DMS153 (cell line): ENCODE results near the gene ZNF680.
"Not testable (repeated sequence)": the region's sequence is repeated elsewhere in the genome, so short reads cannot be mapped to it uniquely, and the experiment has no call there.

ENCODE experiments used
- DNase-seq: peaks from one replicate; lab custom pipeline; 2025; lab: John Stamatoyannopoulos, UW

The ZNF680 gene

DNA sequence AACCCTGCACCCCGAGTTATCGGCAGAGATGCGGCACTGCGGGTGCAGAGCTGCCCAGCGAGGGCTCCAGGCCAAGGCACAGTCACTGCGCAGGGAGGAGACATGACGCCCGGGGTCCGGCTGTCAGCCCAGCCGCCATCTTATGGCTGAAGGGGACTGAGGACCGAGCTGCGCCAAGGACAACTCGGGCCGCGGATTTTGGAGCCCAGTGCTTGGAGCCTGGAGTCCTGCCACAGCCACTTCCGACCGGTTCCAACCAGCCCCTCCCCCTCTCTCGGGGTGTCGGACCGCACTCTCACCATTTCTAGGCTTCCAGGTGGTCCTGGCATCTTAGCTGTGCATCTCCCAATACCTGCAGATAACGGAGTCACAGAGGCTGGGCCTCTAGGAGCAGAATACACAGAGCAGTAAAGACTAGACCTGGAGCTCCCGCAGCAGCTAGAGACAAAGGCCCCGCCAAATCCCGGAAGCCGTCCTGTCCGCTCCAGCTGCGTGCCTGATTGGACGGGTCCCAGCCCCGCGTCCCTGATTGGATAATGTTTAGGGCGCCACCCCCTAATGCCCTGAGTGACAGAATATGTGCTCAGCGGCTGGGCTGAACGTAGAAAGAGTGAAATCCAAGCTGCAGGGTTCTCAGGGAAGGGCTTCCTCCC, at the start of gene ZNF680:
Gene ZNF680, minus strand, starts transcription at position 446 of the 653 bp plus-strand sequence. Its CDS starts 117 bp downstream, at position 329.
- peak; percentile 96 for DNase-seq

DNA sequence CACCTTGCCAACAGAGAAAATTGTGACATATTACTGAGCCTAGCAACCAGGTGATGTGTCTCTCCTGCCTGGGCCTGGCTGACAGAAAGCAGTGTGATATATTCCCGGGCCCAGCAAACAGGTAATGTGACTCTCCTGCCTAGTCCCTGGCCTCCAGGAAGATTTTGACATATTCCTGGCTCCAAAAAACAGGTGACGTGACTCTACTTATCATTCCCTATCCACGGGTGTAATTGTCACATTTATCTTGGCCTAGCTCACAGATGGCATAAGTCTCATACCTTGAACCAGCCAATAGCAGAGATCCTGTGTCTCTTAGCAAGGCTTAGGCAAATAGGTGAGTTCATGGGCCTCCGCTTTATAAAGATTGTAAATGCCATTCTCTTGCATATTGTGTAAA, 49.6 kb upstream of the ZNF680 start:
- no peak for DNase-seq

DNA sequence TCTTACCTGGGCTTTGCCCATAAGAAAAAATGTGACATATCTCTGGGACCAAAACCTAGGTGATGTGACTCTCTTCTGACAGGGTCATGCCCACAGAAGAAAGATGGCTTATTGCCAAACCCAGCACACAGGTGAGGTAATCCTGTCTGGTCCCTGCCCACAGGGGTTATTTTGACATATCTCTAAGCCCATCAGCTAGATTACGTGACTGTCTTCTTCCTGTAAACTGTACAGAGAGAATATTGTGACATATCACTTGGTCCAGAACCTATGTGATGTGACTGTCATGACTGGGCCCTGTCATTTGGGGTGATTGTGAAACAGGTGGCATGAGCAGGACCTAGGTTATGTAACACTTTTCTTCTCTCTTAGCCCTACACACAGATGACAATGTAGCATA, 48.8 kb upstream of the ZNF680 start:
- no peak for DNase-seq

DNA sequence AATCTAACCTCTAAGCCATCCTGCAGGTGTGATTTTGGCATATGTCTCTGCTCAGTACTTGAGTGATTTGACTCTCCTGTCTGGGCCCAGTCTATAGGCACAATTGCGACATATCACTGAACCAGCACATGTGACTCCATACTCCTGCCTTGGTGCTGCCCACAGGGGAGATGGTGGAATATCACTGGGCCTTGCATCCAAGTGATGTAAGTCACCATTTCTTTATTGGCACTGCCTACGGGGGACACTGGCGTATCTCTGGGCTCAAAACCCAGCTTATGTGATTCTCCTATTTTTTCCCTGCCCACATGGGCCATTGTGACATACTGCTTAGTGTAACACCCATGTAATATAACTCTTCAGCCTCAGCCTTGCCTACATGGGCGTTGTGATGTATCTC, 48.1 kb upstream of the ZNF680 start:
- DNase-seq = no peak

DNA sequence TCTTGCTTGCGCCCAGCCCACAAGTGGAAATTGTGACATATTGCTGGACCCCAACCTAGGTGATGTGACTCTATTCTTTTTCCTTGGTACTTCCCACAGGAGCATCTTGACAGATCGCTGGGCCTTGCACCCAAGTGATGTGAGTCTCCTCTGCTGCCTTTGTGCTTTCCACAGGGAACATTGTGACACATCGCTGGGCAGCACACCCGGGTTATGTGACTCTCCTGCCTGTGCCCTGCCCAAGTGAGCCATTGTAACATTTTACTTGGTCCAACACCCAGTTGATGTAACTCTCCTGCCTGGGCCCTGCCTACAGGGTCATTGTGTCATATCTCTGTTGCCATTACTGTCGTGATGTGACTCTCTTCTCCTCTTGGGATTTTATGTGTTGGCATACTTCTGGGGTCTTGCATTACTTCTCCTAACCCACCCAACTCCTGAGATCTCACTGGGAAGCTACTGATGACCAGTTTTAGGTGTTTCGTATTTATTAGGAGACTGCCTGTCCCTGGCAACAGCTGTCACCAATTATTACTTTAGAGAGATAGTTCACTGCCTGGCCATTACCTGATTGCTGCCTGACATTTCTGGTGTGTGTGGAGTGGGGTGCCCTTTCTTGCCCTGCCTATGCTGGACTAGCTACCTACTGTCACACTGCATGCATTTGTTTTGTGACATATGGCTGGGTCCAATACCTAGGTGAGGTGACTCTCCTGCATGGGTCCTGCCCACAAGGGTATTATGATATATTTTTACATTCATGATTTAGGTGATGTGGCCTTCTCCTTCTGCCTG, 45.4 kb upstream of the ZNF680 start:
- no peak for DNase-seq

DNA sequence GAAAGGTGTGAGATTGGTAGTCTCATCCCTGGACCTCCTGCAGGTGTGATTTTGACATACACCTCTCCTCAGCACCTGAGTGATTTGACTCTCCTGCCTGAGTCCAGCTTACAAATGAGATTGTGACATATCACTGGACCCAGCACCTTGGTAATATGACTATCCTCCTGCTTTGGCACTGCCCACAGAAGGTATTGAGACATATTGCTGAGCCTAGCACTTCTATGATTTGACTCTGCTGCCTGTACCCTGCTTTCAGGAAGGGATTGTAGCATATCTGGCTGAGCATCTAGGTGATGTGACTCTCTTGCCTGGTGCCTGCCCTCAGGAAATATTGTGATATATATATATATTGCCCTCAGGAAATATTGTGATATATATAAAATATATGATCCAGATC, 43.5 kb upstream of the ZNF680 start:
- DNase-seq = no peak

DNA sequence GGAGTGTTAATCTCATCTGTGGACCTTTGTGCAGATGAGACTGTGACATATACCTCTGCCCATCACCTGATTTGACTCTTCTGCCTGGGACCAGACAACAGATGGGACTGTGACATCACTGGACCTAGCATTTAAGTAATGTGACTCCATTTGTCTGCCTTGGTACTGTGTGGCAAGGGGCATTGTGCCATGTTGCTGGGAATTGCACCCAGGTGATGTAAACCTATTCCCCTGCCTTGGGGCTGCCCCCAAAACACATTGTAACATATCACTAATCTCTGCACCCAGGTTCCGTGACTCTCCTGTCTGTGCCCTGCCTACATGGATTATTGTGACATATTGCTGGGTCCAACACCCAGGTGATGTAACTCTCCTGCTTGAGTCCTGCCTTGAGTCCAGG, 40.4 kb upstream of the ZNF680 start:
- no peak for DNase-seq

DNA sequence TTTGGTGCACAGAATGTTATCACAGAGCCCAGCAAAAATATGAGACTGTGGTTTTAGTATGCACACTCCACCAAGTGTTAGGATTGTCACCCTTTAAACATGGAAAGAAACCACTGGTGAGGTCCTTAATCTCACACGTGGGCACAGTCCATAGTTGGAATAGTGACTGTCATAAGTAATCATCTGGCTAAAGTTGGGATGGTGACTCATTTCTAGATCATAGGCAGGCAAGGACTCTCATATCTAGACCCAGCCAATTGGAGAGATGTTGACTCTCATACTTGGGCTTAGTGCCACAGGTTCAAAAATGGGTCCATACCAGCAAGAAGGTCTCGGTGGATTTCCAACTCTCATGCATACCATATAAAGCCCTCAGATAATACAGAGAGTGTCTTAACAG, 39.6 kb upstream of the ZNF680 start:
- DNase-seq = no peak

DNA sequence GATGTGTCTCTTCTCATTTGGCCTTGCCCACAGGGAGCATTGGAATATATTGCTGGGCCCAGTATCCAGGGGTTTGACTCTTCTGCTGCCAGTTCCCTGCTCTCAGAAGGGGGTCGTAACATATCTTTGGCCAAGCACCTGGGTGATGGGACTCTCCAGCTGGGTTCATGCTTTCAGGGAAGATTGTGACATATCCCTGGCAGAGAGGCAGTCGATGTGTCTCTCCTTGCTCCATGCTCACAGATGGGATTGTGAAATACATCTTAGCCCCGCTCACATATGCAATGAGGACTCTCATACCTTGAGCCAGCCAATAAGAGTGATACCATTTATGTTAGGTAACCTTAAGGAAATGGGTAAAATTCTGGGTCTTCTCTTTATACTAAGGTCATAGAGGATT, 39.2 kb upstream of the ZNF680 start:
- no peak for DNase-seq

DNA sequence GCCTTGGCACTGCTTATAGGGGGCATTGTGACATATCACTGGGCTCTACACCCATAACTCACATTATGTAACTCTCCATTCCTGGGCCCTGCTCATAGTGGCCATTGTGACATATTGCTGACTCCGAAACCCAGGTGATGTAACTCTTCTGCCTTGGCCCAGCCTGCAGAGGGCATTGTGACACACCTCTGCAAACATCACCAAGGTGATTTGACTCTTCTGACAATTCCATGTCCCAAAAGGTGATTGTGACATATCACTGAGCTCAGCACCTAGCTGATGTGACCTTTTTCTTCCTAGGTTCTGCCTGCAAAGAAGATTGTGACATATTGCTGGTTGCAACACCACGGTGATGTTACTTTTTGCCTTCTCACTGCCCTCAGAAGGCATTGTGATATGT, 36.5 kb upstream of the ZNF680 start:
- no peak for DNase-seq

DNA sequence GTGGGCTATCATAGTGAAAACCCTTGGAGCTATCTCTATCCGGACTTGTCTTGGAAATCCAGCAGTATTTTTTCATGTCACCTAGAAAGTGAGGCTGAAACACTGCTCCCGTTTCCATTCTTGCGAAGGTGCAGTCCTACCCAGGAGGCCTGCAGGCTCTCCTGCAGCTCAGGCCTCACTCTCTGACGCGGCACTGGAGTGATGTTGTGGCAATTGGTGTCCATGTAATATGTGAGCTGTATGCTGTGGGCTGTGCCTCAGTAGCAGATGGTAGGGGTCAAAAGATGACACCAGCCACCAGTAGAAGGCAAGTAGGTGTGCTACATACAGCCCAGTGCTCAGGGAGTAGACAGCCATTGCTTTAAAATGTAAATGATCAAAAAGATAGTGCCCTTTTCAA, 28.1 kb upstream of the ZNF680 start:
- DNase-seq = no peak

DNA sequence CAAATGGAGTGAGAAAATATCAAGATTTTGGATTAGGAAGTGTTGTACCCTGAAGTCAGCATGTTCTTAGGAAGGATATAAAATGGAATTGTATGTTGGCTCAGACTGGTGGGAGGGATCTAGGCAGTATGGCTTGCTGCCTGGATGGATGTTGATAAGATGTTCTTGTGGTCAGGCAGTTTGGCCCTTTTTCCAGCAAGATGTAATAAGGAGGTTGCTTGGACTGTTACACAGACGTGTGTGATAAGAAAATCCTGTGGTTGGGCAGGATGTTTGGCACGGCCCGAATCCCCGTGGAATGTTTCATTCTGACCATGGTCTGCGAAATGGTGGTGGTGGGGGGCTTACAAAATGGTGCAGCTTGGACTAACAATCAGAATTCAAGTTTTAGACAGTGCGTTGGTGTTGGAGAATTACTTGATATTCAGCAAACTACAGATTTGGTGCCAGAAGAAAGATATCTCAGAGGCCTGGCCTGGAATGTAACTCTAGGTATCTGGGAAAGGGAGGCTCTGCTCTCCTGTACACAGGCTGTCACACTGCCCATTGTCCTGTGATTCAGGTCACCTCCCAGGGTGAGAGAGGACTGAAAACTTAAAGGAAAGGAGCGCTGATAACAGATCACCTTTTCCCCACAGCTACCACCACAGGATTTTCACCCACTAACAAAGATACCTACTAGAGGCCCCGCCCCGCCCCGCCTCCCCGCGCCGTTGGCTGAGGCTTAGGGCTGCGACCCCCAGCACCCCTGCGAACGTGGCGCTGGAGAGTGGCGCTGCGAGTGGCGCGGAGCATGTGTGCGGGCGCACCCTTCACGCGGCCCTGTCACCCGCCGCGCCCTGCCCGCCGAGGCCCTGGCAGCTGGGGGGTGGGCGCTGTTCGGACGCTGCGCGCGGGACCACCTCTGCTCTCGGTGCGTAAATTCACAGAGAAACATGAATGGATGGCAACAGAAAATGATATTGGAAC, 19.3 kb upstream of the ZNF680 start:
- DNase-seq = no peak

DNA sequence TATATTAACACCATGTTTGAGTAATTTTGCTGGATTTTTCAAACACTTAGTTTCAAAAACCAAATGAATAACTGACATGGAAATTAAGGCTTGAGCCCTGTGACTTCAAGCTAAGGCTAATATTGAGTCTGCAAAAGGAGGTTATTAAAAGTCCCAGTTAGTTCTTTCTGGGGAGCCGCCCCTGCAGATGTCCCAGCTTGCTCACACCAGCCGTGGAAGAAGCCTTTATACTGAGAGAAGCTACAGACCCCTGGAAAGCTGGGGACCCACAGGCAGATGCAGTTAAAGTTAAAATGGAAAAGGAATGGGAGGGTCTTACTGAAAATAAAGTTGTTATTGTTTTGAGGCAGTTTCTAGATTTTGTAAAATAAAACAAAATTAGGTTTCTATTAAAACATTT, 18.5 kb upstream of the ZNF680 start:
- DNase-seq = no peak

DNA sequence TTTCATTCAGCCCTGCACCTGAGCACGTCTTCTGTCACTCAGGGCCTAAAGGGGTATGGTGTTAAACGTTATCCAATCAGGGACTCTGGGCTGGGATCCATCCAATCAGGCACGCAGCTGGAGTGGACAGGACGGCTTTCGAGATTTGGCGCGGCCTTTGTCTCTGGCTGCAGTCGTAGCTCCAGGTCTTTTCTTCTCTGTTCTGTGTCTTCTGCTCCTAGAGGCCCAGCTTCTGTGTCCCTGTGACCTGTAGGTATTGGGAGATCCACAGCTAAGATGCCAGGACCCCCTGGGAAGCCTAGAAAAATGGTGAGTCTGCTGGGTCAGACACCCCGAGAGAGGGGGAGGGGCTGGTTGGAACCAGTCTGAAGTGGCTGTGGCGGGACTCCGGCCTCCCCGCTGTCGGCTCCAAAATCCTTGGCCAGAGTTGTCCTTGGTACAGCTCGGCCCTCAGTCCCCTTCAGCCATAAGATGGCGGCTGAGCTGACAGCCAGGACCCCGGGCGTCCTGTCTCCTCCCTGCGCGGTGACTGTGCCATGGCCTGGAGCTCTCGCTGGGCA, 11.7 kb upstream of the ZNF680 start:
- DNase-seq = no peak

DNA sequence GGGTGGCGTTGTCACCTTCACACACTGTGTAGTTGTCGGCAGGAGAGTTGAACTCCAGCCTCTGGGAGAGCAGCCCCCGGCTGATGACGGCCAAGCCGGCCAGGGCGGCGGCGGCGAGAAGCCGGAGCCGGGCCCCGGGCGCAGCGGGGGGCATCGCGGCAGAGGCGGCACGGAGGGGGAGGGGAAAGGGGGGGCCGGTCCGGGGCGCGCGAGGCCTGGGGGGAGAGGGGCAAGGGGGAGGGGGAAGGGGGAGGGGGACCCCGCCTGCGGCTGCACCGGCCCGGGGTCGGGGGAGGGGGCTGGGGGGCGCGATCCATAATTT, 7.4 kb upstream of the ZNF680 start:
- DNase-seq = not testable (repeated sequence)

DNA sequence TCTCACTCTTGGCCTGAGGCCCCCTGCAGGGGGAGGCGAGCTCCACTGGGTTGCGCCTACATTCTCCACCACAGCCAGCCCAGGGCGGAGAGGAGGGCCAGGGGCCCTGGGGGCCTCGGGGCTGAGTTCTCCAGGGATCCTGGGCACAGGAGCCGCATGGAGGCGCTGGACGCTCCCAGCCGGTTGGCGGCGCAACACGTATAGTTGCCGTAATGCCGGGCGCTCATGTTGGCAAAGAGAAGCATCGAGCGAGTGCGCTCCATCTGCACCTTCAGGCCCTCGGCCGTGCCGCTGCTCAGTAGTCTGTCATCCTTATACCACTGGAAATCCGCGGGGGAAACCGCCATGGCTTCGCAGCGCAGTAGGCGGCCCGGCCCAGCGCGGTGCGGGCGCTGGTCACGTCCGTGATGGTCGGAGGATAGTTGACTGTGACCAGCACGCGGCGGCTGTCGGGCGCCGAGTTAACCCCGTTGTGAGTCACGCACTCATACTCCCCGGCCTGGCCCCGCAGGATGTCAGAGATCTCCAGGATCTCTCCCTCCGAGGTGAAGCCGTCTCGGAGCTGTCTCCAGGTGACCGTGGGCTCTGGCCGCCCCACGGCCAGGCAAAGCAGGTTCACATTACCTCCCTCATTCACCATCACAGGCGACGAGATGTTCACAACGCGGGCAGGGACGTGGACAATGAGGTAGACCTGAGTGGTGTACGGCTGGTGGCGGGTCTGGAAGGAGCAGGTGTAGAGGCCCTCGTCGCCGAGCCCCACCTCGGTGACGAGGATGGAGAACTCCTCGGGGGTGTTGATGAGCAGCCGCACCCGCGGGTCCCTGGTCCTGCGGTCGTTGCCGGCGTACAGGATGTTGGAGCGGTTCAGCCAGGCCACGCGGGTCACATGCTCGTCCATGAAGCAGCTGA, 6.8 kb upstream of the ZNF680 start:
- DNase-seq = peak; percentile 41

DNA sequence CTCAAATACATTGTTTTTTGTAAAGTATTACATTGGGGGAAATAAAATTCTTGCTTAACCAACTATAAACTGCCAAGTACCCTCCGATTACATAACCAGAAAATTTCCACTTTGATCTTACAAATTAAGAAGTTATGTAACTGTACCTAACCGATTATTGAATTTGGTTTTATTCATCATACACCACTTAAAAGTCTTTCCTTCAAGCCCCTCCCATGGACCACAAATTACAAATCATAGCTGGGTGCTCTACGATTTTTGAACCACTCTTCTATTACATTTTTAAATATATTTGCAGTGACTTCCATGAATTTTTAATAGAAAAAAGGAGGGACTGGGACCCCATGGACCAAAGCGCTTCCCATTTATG, 630 bp downstream of the ZNF680 start:
- no peak for DNase-seq

DNA sequence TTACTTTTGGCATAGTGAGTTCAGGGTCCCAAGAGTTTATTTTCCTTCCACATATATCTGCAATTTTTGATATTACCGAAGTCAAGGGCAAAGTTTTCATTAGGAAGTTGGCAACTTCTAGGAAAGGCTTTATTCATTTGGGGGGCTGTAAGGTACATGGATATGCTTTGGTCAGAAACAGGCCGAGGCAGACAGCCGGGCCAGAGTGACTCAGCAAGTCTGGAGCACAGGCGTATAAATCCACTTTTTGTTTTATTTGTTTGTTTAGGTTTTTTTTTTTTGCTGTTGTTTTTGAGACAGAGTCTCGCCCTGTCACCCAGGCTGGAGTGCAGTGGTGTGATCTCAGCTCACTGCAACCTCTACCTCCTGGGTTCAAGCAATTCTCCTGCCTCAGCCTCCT, 3.7 kb downstream of the ZNF680 start:
- no peak for DNase-seq

DNA sequence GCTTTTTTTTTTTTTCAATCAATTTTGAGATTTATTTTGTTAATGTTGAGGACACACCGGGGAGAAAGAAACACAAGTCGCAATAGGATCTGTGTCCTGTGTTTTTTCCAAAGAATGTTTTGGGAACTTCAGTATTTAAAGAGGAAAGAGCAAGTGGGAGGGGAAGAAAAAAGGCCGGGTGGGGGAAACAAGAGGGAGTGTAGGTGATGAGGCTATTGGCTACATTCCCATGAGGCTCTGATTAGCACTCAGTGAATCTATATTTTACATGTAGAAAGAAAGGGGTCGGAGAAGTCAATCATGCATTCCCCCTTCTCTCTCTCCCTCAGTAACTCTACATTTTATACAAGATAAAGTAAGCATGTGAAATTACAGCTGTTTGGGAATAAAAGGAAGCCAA, 4.1 kb downstream of the ZNF680 start:
- no peak for DNase-seq

DNA sequence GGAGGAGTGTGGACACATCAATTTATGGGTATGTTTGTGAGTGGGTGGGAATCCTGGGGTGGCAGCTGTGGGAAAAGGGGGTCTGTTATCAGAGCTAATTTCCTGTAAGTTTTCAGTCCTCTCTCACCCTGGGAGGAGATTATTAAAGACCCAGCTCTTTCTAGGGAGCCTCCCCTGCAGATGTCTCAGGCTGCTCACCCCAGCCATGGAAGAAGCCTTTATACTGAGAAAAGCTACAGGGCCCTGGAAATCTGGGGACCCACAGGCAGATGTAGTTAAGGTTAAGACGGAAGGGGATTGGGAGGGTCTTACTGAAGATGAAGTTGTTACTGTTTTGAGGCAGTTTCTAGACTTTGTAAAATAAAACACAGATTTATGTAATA, 4.6 kb downstream of the ZNF680 start:
- DNase-seq = no peak

DNA sequence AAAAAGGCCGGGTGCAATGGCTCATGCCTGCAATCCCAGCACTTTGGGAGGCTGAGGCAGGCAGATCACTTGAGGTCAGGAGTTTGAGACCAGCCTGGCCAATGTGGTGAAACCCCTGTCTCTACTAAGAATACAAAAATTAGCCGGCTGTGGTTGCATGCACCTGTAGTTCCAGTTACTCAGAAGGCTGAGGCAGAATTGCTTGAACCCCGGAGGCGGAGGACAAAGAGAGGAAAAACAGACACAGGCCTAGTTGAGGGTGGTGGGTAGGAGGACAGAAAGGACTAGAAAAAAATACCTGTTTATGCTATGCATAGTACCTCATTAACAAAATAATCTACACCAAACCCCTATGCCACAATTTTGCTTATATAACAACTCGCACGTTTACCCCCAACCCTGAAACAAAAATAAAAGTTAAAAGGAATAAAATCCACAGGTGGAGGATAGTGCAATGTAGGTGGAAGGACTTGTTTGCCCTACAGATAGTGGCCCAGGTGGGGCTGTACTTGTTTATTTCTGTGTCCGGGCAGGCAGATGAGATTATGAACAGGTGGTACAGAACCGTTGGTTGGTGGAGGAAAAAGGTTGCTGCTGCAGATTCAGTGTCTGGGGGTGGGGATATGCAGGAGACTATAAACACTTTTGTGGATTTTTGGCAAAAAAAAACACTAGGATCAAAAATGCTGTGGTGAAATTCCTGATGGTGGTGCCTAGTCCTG, 5.1 kb downstream of the ZNF680 start:
- no peak for DNase-seq
